Medulla oblongata (tissue), 1 donor: Measurements from ENCODE around the gene ATG12.

Experiments
- DNase-seq: peaks from one replicate; pipeline ENCODE4 v3.0.0-alpha.2; 2015; ENCODE audit errors: extremely low spot score

Gene ATG12

GRCh38 chr5:115807654-115808052 lies 33.7 kb downstream of the ATG12 start:
- no peak for DNase-seq

- no peak for DNase-seq
These were observed 34.2 kb downstream of the ATG12 start for GRCh38 chr5:115806986-115807653.

GRCh38 chr5:115801984-115802383 lies 39.4 kb downstream of the ATG12 start:
- no peak for DNase-seq

GRCh38 chr5:115801152-115801551 lies 40.2 kb downstream of the ATG12 start:
- no peak for DNase-seq

GRCh38 chr5:115800108-115800507 lies 41.3 kb downstream of the ATG12 start:
- DNase-seq: no peak

- no peak for DNase-seq
These were observed 43.1 kb downstream of the ATG12 start for GRCh38 chr5:115798252-115798651.

GRCh38 chr5:115796656-115797055 lies 44.7 kb downstream of the ATG12 start:
- DNase-seq: no peak

GRCh38 chr5:115795700-115796099 lies 45.7 kb downstream of the ATG12 start:
- DNase-seq: no peak

- DNase-seq: no peak
These were observed 52.9 kb downstream of the ATG12 start for GRCh38 chr5:115788440-115788839.

GRCh38 chr5:115787426-115787825 lies 53.9 kb downstream of the ATG12 start:
- DNase-seq: no peak

- DNase-seq: no peak
These were observed 55.8 kb downstream of the ATG12 start for GRCh38 chr5:115785381-115786065.

GRCh38 chr5:115778417-115778816 lies 62.9 kb downstream of the ATG12 start:
- DNase-seq: no peak
